Endothelial cell of umbilical vein (primary cell): ENCODE data around the gene GPR68. TPM values are rescaled to one million over a fixed set of nuclear protein-coding genes. Genes with fewer than 3 reads are reported as not detected.
A peak's percentile ranks its signal among the peaks of the same experiment; 100 is the strongest.

Source experiments
- BruUV-seq: library from RNA; stranded (reverse); fragments of 400-500 nt; replicated peaks from 2 replicates; lab custom pipeline; 2021; lab: Mats Ljungman, UMichigan
- CTCF ChIA-PET: fragments of 300-600, 350-600 bp; sonication (Branson Sonifier 250); formaldehyde crosslinking; loops from one replicate; lab custom pipeline; 2021; ENCODE audit warnings: antibody characterized with exemption, inconsistent platforms; lab: Charles Lee
- POLR2A ChIA-PET: fragments of 300-600, 350-600 bp; sonication (Branson Sonifier 250); formaldehyde crosslinking; loops from one replicate; lab custom pipeline; 2021; ENCODE audit warnings: antibody characterized with exemption, inconsistent platforms; lab: Charles Lee
- DNase-seq: peaks from one replicate; pipeline ENCODE4 v3.0.0-alpha.2; 2011; ENCODE audit warnings: low read depth, low spot score
- FAIRE-seq: peaks from 2 replicates; lab custom pipeline; 2011; peaks lifted over from hg19 to GRCh38; lab: Jason Lieb, UNC
- H2AFZ ChIP-seq: 2 replicates; pipeline ENCODE4 v1.6.0; 2012; ENCODE audit warnings: low read depth, low read length, control low read depth, inconsistent platforms
- H3K27ac ChIP-seq: 2 replicates; pipeline ENCODE4 v1.5.1; 2011; ENCODE audit warnings: low read depth, mild to moderate bottlenecking, control low read depth, low read length, moderate library complexity; ENCODE audit not compliant: insufficient read depth
- H3K27me3 ChIP-seq, 2 experiments: 2 replicates each; pipeline versions ENCODE4 v1.6.0 to v1.6.1; 2011; ENCODE audit warnings: low read length in 2 of 2, mixed read lengths in 1 of 2; ENCODE audit not compliant: control insufficient read depth in 2 of 2, insufficient read depth in 2 of 2
- H3K36me3 ChIP-seq, 2 experiments: 2 replicates in 1 of 2; 3 replicates in 1 of 2; pipeline ENCODE4 v1.5.1; 2011; ENCODE audit warnings: low read length in 2 of 2, mild to moderate bottlenecking in 1 of 2, moderate library complexity in 1 of 2; ENCODE audit not compliant: control insufficient read depth in 2 of 2, insufficient read depth in 2 of 2; ENCODE audit errors: extremely low read depth in 1 of 2
- H3K4me1 ChIP-seq: 3 replicates; pipeline ENCODE4 v1.5.1; 2011; ENCODE audit warnings: mild to moderate bottlenecking, low read length; ENCODE audit not compliant: control insufficient read depth, insufficient read depth; ENCODE audit errors: extremely low read depth
- H3K4me2 ChIP-seq: 2 replicates; pipeline ENCODE4 v1.6.1; 2011; ENCODE audit warnings: low read length, control low read depth, mixed read lengths; ENCODE audit not compliant: insufficient read depth
- H3K4me3 ChIP-seq, 3 experiments: fragments of 200-600 bp in 1 of 3; sonication (generic), shearing (Covaris generic) in 1 of 3; replicated peaks in 1 of 3; 2 replicates each; pipeline ENCODE4 v1.5.1; 2011 to 2016; ENCODE audit warnings: control low read depth in 3 of 3, low read length in 3 of 3, mild to moderate bottlenecking in 2 of 3, inconsistent platforms in 1 of 3, low read depth in 1 of 3, moderate library complexity in 1 of 3; ENCODE audit not compliant: insufficient read depth in 1 of 3
- H3K79me2 ChIP-seq: 2 replicates; pipeline ENCODE4 v1.6.0; 2012; ENCODE audit warnings: low read length, inconsistent platforms; ENCODE audit not compliant: control insufficient read depth, insufficient read depth
- H3K9ac ChIP-seq: replicated peaks from 2 replicates; pipeline ENCODE3; 2011; ENCODE audit warnings: low read length, control low read depth; ENCODE audit not compliant: insufficient read depth; ENCODE audit errors: extremely low read depth
- H3K9me1 ChIP-seq: replicated peaks from 3 replicates; pipeline ENCODE4 v1.6.0; 2011; ENCODE audit warnings: mild to moderate bottlenecking, low read length; ENCODE audit not compliant: control insufficient read depth, insufficient read depth; ENCODE audit errors: extremely low read depth
- H3K9me3 ChIP-seq: replicated peaks from 2 replicates; pipeline ENCODE4 v1.5.1; 2012; ENCODE audit warnings: low read length, inconsistent platforms; ENCODE audit not compliant: control insufficient read depth, insufficient read depth
- H4K20me1 ChIP-seq: replicated peaks from 2 replicates; pipeline ENCODE3; 2011; ENCODE audit warnings: mild to moderate bottlenecking, low read length; ENCODE audit not compliant: control insufficient read depth, insufficient read depth; ENCODE audit errors: extremely low read depth
- CTCF ChIP-seq, 2 donors: IDR thresholded peaks; 1 replicate in 1 of 2; 2 replicates in 1 of 2; pipeline ENCODE4 v1.5.1; 2011; ENCODE audit warnings: low read length in 2 of 2, mild to moderate bottlenecking in 2 of 2, moderate library complexity in 2 of 2, control low read depth in 1 of 2, inconsistent platforms in 1 of 2, low read depth in 1 of 2; ENCODE audit not compliant: insufficient read depth in 1 of 2; ENCODE audit errors: extremely low read depth in 1 of 2
- EZH2 ChIP-seq: IDR thresholded peaks from 2 replicates; pipeline ENCODE4 v1.6.1; 2012; ENCODE audit warnings: borderline replicate concordance, low read depth, mild to moderate bottlenecking, moderate library complexity, low read length, inconsistent platforms; ENCODE audit not compliant: severe bottlenecking
- FOS ChIP-seq: IDR thresholded peaks from 2 replicates; pipeline ENCODE4 v1.6.1; 2011; ENCODE audit warnings: mild to moderate bottlenecking, low read length, moderate library complexity, borderline replicate concordance; ENCODE audit not compliant: insufficient read depth
- GATA2 ChIP-seq: IDR thresholded peaks from 2 replicates; pipeline ENCODE4 v1.7.0; 2011; ENCODE audit warnings: low read depth, mild to moderate bottlenecking, moderate library complexity, mixed read lengths, low read length; ENCODE audit not compliant: insufficient read length, insufficient read depth
- JUN ChIP-seq: IDR thresholded peaks from 2 replicates; pipeline ENCODE4 v1.6.1; 2011; ENCODE audit warnings: borderline replicate concordance, low read depth; ENCODE audit not compliant: insufficient read length, insufficient read depth
- MAX ChIP-seq: IDR thresholded peaks from 2 replicates; pipeline ENCODE4 v1.6.1; 2011; ENCODE audit not compliant: insufficient read depth, insufficient read length
- MYC ChIP-seq: IDR thresholded peaks from one replicate; pipeline ENCODE4 v1.6.1; 2011; ENCODE audit warnings: mild to moderate bottlenecking, low read depth, low read length
- POLR2A ChIP-seq: IDR thresholded peaks from 2 replicates; pipeline ENCODE4 v1.6.1; 2012; ENCODE audit warnings: low read depth, mild to moderate bottlenecking, control low read depth, low read length
- POLR2AphosphoS5 ChIP-seq: IDR thresholded peaks from 2 replicates; pipeline ENCODE4 v1.6.1; 2012; ENCODE audit warnings: low read depth, mild to moderate bottlenecking, control low read depth, low read length, moderate library complexity; ENCODE audit not compliant: insufficient read depth
- dilution Hi-C: fragments of 300-500 bp; cut with MboI; formaldehyde crosslinking; loops from one replicate; pipeline ENCODE4 v1.15.0; 2019; ENCODE audit warnings: low sequenced_read_pairs; ENCODE audit not compliant: extremely low pct_ligation_motif_present
- intact Hi-C: fragments of 100-400 bp; cut with micrococcal nuclease; formaldehyde crosslinking; loops from one replicate; pipeline ENCODE4 v1.10.0; 2022
- polyA plus RNA-seq, 4 experiments: library from polyadenylated mRNA; depleted of rRNA in 3 of 4; stranded (reverse) in 3 of 4; unstranded in 1 of 4; fragments of >200 nt; gene quantifications; 2 replicates each; pipeline versions ENCODE4 v1.2.1 to v1.2.3, GENCODE V29; 2011 to 2012; ENCODE audit warnings: missing spikeins in 1 of 4
- total RNA-seq: library from RNA; stranded (reverse); gene quantifications from 2 replicates; pipeline ENCODE4 v1.2.3, GENCODE V29; 2021

GPR68 gene
- total and polyA plus RNA-seq, 2 donors (not counting 3 experiments of a cell fraction or from before 2014, with no cell fraction given), result 0.24 to 0.36 TPM

GRCh38 chr14:91242635-91243034, 1.9 kb downstream of the GPR68 start:
- ChIA-PET CTCF (interaction anchor here (0.8 to 2.5 kb wide), 8 partner anchors 15 to 69 kb away, joined by 3 to 30 read pairs (median 3); no protein-coding TSS in a partner anchor), POLR2A (no interaction called here)
- Histone ChIP-seq H3K4me2 (no peak overlapping the region), H3K27ac (peak overlapping the region; percentile 51), H2AFZ (no peak overlapping the region), H3K4me3 (no peak overlapping the region), H3K9ac (no peak overlapping the region), H4K20me1 (no peaks in the 10 kb centered on the region), H3K36me3 (no peaks in the 10 kb centered on the region), H3K9me3 (no peaks in the 10 kb centered on the region), H3K4me1 (peaks cover 19% of the 10 kb centered on the region), H3K9me1 (no peaks in the 10 kb centered on the region), H3K27me3 (no peaks in the 10 kb centered on the region), H3K79me2 (no peaks in the 10 kb centered on the region)
- no TSS peak for BruUV-seq
- intact Hi-C loops, result loop anchor here (1.0 to 2.0 kb wide), 3 partner anchors 11 to 66 kb away; no protein-coding TSS in a partner anchor
- no peak for FAIRE-seq
- dilution Hi-C loops, result no loop called here
- no peak for DNase-seq
- TF ChIP-seq FOS, result no peak
- TF ChIP-seq EZH2, result no peak
- TF ChIP-seq CTCF (IDR thresholded peaks at IDR 0.05; ENCODE audit: extremely low read depth in 1 of 2, insufficient read depth in 1 of 2, low read depth in 1 of 2, low read length in 2 of 2), result no peak
- no peak for TF ChIP-seq JUN
- TF ChIP-seq MAX, result no peak
- no peak for TF ChIP-seq POLR2AphosphoS5
- TF ChIP-seq POLR2A, result no peak
- TF ChIP-seq MYC, result no peak
- no peak for TF ChIP-seq GATA2
